ENCODE measurements around the gene BSN. TPM values are rescaled to one million over a fixed set of nuclear protein-coding genes. Genes with fewer than 3 reads are reported as not detected.

BSN gene
- total RNA-seq, 1 donor = 0.27 TPM

- TF ChIP-seq CTCF (IDR thresholded peaks at IDR 0.05; ENCODE audit: insufficient read depth, low read length) = no peak
Measured at GRCh38 chr3:49529567-49529966, 24.7 kb upstream of the BSN start.

GRCh38 chr3:49530231-49530630, 24.0 kb upstream of the BSN start:
- TF ChIP-seq CTCF (IDR thresholded peaks at IDR 0.05; ENCODE audit: insufficient read depth, low read length) = no peak
- DNase-seq (ENCODE audit: low read depth) = no peak
- no peak overlapping the region for H3K4me3 ChIP-seq (ENCODE audit: low read depth, low read length)

More at GRCh38 chr3:49529567-49529966, 24.7 kb upstream of the BSN start:
- no peak for DNase-seq (ENCODE audit: low read depth)
- H3K4me3 ChIP-seq (ENCODE audit: low read depth, low read length) = no peak overlapping the region

GRCh38 chr3:49530701-49531100, 23.6 kb upstream of the BSN start:
- DNase-seq (ENCODE audit: low read depth) = no peak
- TF ChIP-seq CTCF (IDR thresholded peaks at IDR 0.05; ENCODE audit: insufficient read depth, low read length) = no peak
- H3K4me3 ChIP-seq (ENCODE audit: low read depth, low read length) = no peak overlapping the region

- DNase-seq (ENCODE audit: low read depth) = no peak
- TF ChIP-seq CTCF (IDR thresholded peaks at IDR 0.05; ENCODE audit: insufficient read depth, low read length) = no peak
- H3K4me3 ChIP-seq (ENCODE audit: low read depth, low read length) = no peak overlapping the region
Measured at GRCh38 chr3:49531218-49531617, 23.1 kb upstream of the BSN start.

- no peak overlapping the region for H3K4me3 ChIP-seq (ENCODE audit: low read depth, low read length)
- no peak for TF ChIP-seq CTCF (IDR thresholded peaks at IDR 0.05; ENCODE audit: insufficient read depth, low read length)
- no peak for DNase-seq (ENCODE audit: low read depth)
Measured at GRCh38 chr3:49531715-49532114, 22.6 kb upstream of the BSN start.

GRCh38 chr3:49533031-49533430, 21.2 kb upstream of the BSN start:
- no peak for DNase-seq (ENCODE audit: low read depth)
- no peak overlapping the region for H3K4me3 ChIP-seq (ENCODE audit: low read depth, low read length)
- TF ChIP-seq CTCF (IDR thresholded peaks at IDR 0.05; ENCODE audit: insufficient read depth, low read length) = no peak

- TF ChIP-seq CTCF (IDR thresholded peaks at IDR 0.05; ENCODE audit: insufficient read depth, low read length) = no peak
- H3K4me3 ChIP-seq (ENCODE audit: low read depth, low read length) = no peak overlapping the region
- no peak for DNase-seq (ENCODE audit: low read depth)
Measured at GRCh38 chr3:49533786-49534519, 20.3 kb upstream of the BSN start.
